IMR-90 (cell line): ENCODE data around the gene OR13C2. TPM values are rescaled to one million over a fixed set of nuclear protein-coding genes. Genes with fewer than 3 reads are reported as not detected.

Experiments
- ATAC-seq: fragments of 200-7000 bp; cut with Tn5 transposase; 2 replicates; pipeline ENCODE4 v1.9.1; 2020; ENCODE audit warnings: low read depth, mild to moderate bottlenecking, moderate library complexity
- BruUV-seq: library from RNA; stranded (reverse); fragments of 400-500 nt; replicated peaks from 2 replicates; lab custom pipeline; 2021; lab: Mats Ljungman, UMichigan
- CTCF ChIA-PET: fragments of 300-600 bp; formaldehyde crosslinking; extraction: SDS; loops from one replicate; lab custom pipeline; 2021; ENCODE audit warnings: antibody characterized with exemption; lab: Yijun Ruan, JAX
- POLR2A ChIA-PET: fragments of 300-600 bp; sonication (Branson Sonifier 250); formaldehyde crosslinking; loops from one replicate; lab custom pipeline; 2022; ENCODE audit warnings: antibody characterized with exemption; ENCODE audit not compliant: unreplicated experiment; lab: Charles Lee
- DNase-seq: peaks from one replicate; pipeline ENCODE4 v3.0.0; 2013
- H2AFZ ChIP-seq: replicated peaks from 2 replicates; pipeline ENCODE3; 2013; ENCODE audit warnings: low read length, mild to moderate bottlenecking; ENCODE audit not compliant: poor library complexity
- H2AK5ac ChIP-seq: 2 replicates; pipeline ENCODE4 v1.6.1; 2013; ENCODE audit warnings: low read depth, low read length, inconsistent platforms
- H2AK9ac ChIP-seq: replicated peaks from 2 replicates; pipeline ENCODE3; 2013; ENCODE audit warnings: mild to moderate bottlenecking, low read depth, low read length, moderate library complexity; ENCODE audit not compliant: poor library complexity
- H2BK120ac ChIP-seq: 2 replicates; pipeline ENCODE4 v1.6.1; 2013; ENCODE audit warnings: low read depth, low read length, inconsistent platforms
- H2BK15ac ChIP-seq: 3 replicates; pipeline ENCODE4 v1.6.1; 2013; ENCODE audit warnings: low read depth, low read length, inconsistent platforms
- H2BK20ac ChIP-seq: 2 replicates; pipeline ENCODE4 v1.6.1; 2013; ENCODE audit warnings: low read depth, mild to moderate bottlenecking, inconsistent platforms, low read length, moderate library complexity
- H2BK5ac ChIP-seq: 2 replicates; pipeline ENCODE4 v1.6.1; 2013; ENCODE audit warnings: mild to moderate bottlenecking, low read depth, low read length, inconsistent platforms; ENCODE audit not compliant: poor library complexity, severe bottlenecking
- H3K14ac ChIP-seq: replicated peaks from 2 replicates; pipeline ENCODE4 v1.6.1; 2013; ENCODE audit warnings: low read depth, low read length, inconsistent platforms
- H3K18ac ChIP-seq: 2 replicates; pipeline ENCODE4 v1.6.1; 2013; ENCODE audit warnings: low read depth, low read length, control low read depth
- H3K23ac ChIP-seq: 2 replicates; pipeline ENCODE4 v1.6.1; 2013; ENCODE audit warnings: low read depth, low read length, inconsistent platforms
- H3K27ac ChIP-seq: 2 replicates; pipeline ENCODE4 v1.5.1; 2013; ENCODE audit warnings: mild to moderate bottlenecking, control low read depth, low read length; ENCODE audit not compliant: insufficient read depth
- H3K27me3 ChIP-seq: 2 replicates; pipeline ENCODE4 v1.6.1; 2013; ENCODE audit warnings: low read length; ENCODE audit not compliant: control insufficient read depth, insufficient read depth
- H3K36me3 ChIP-seq: 2 replicates; pipeline ENCODE4 v1.6.1; 2013; ENCODE audit warnings: low read length, mixed read lengths; ENCODE audit not compliant: control insufficient read depth, insufficient read depth
- H3K4ac ChIP-seq: 2 replicates; pipeline ENCODE4 v1.6.1; 2013; ENCODE audit warnings: low read depth, low read length, inconsistent platforms
- H3K4me1 ChIP-seq: 2 replicates; pipeline ENCODE4 v1.6.1; 2013; ENCODE audit warnings: low read length, mixed read lengths; ENCODE audit not compliant: control insufficient read depth, insufficient read depth
- H3K4me2 ChIP-seq: 2 replicates; pipeline ENCODE4 v1.6.1; 2013; ENCODE audit warnings: low read depth, mild to moderate bottlenecking, control low read depth, low read length, moderate library complexity
- H3K4me3 ChIP-seq: 2 replicates; pipeline ENCODE4 v1.5.1; 2013; ENCODE audit warnings: low read depth, mild to moderate bottlenecking, control low read depth, low read length, moderate library complexity; ENCODE audit not compliant: insufficient read depth
- H3K56ac ChIP-seq: 2 replicates; pipeline ENCODE4 v1.6.1; 2013; ENCODE audit warnings: low read length, inconsistent platforms; ENCODE audit not compliant: insufficient read depth; ENCODE audit errors: extremely low read depth
- H3K79me1 ChIP-seq, 2 experiments: 2 replicates each; pipeline ENCODE4 v1.6.1; 2013; ENCODE audit warnings: low read length in 2 of 2, inconsistent platforms in 1 of 2, low read depth in 1 of 2
- H3K9ac ChIP-seq: 2 replicates; pipeline ENCODE4 v1.6.1; 2013; ENCODE audit warnings: low read depth, low read length, control low read depth
- H3K9me1 ChIP-seq: 2 replicates; pipeline ENCODE4 v1.6.1; 2013; ENCODE audit warnings: low read length, inconsistent platforms; ENCODE audit not compliant: insufficient read depth
- H3K9me3 ChIP-seq: 2 replicates; pipeline ENCODE4 v1.6.1; 2013; ENCODE audit warnings: low read length; ENCODE audit not compliant: control insufficient read depth, insufficient read depth
- H4K20me1 ChIP-seq: 2 replicates; pipeline ENCODE4 v1.6.1; 2013; ENCODE audit warnings: low read length, inconsistent platforms; ENCODE audit not compliant: insufficient read depth
- H4K5ac ChIP-seq: 2 replicates; pipeline ENCODE4 v1.6.1; 2013; ENCODE audit warnings: mild to moderate bottlenecking, low read depth, low read length, control low read depth
- H4K8ac ChIP-seq, 2 experiments: 2 replicates each; pipeline ENCODE4 v1.6.1; 2013; ENCODE audit warnings: low read depth in 2 of 2, low read length in 2 of 2, control low read depth in 1 of 2, inconsistent platforms in 1 of 2
- H4K91ac ChIP-seq: 2 replicates; pipeline ENCODE4 v1.6.1; 2013; ENCODE audit warnings: low read depth, low read length, inconsistent platforms; ENCODE audit not compliant: insufficient read depth
- CEBPB ChIP-seq: IDR thresholded peaks from 2 replicates; pipeline ENCODE4 v1.6.1; 2012; ENCODE audit warnings: low read depth, low read length, improper control_type of control experiment
- MAZ ChIP-seq: IDR thresholded peaks from 2 replicates; pipeline ENCODE4 v1.6.1; 2012; ENCODE audit warnings: low read depth, mild to moderate bottlenecking, low read length, improper control_type of control experiment, moderate library complexity, borderline replicate concordance
- RAD21 ChIP-seq: IDR thresholded peaks from 2 replicates; pipeline ENCODE4 v1.6.1; 2012; ENCODE audit warnings: low read length, improper control_type of control experiment
- WGBS, 2 experiments: methylation state at CpG; one replicate each; pipeline versions ENCODE4 v1.1.5 to v1.1.7; 2013; ENCODE audit warnings: missing lambda C conversion rate in 2 of 2; ENCODE audit not compliant: insufficient read length in 1 of 2; ENCODE audit errors: extremely low coverage in 2 of 2; 5-methylcytosine and 5-hydroxymethylcytosine counted together
- dilution Hi-C: fragments of 300-500 bp; cut with HindIII; formaldehyde crosslinking; loops from one replicate; pipeline ENCODE4 v1.14.3; 2018; ENCODE audit warnings: low sequenced_read_pairs; ENCODE audit not compliant: unreplicated experiment
- in situ Hi-C: fragments of 300-500 bp; cut with MboI; formaldehyde crosslinking; loops from 3 replicates; pipeline ENCODE4 v1.14.3; 2019; ENCODE audit warnings: low sequenced_read_pairs, inconsistent platforms, mixed read lengths
- intact Hi-C: fragments of 100-400 bp; cut with micrococcal nuclease; formaldehyde crosslinking; loops from 2 replicates; pipeline ENCODE4 v1.10.0; 2022
- polyA plus RNA-seq, 3 experiments: library from polyadenylated mRNA; depleted of rRNA; stranded (reverse); fragments of >200 nt; gene quantifications; 2 replicates each; pipeline ENCODE4 v1.2.3, GENCODE V29; 2012; ENCODE audit warnings: low replicate concordance in 1 of 3
- total RNA-seq: library from RNA; depleted of rRNA; stranded (reverse); fragments of >200 nt; gene quantifications from 2 replicates; pipeline ENCODE4 v1.2.3, GENCODE V29; 2012
- TF ChIP-seq, protein P1 (sequence below): fragments of 150-350 bp; IDR thresholded peaks from 2 replicates; pipeline ENCODE4 v1.6.1; 2016; ENCODE audit warnings: low read depth, mild to moderate bottlenecking, low read length, moderate library complexity, borderline replicate concordance

The OR13C2 gene
- total and polyA plus RNA-seq, 2 of the 4 experiments (the other 2 are of a cell fraction): not detected

DNA sequence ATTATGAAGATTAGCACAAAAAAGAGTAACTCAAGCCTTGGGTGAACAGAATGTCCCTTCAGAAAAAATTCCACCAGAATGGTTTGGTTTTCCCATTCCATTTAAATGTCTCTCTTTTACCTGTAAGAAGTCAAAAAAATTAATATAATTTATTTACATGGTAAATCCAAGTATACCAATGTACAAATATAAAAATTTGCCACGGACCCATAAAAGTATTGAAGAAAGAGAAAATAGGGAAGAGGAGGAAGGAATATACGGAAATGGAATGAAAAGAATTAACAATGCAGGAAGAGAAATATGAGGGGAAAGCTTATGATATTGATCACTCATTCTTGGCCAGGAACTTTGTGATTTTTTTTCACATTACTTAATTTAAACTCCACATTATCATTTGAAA is 12.7 kb upstream of the OR13C2 start, which contains the start of gene OR13C9:
TSS of gene OR13C9 (minus strand) at position 101 of the 400 bp plus-strand sequence. CDS start at position 101, 0 bp downstream.
- H2BK15ac ChIP-seq: no peak within 1 kb of the TSS
- H3K27ac ChIP-seq: no peak within 1 kb of the TSS
- no peak within 1 kb of the TSS for H2BK20ac ChIP-seq
- no peaks in the 10 kb centered on the region for H3K9me1 ChIP-seq
- ATAC-seq (no peak), DNase-seq (no peak)
- no peak within 1 kb of the TSS for H3K4me3 ChIP-seq
- H3K56ac ChIP-seq: no peak within 1 kb of the TSS
- H2AK5ac ChIP-seq: no peak within 1 kb of the TSS
- no peaks in the 10 kb centered on the region for H4K20me1 ChIP-seq
- H3K4me2 ChIP-seq: no peak within 1 kb of the TSS
- H3K9me3 ChIP-seq: no peaks in the 10 kb centered on the region
- H3K4me1 ChIP-seq: no peaks in the 10 kb centered on the region
- no peak within 1 kb of the TSS for H2AK9ac ChIP-seq
- no peak within 1 kb of the TSS for H2BK5ac ChIP-seq
- CTCF ChIA-PET: no interaction called here
- no peak within 1 kb of the TSS for H3K14ac ChIP-seq
- TF ChIP-seq RAD21 (no peak), MAZ (no peak), CEBPB (no peak)
- TF ChIP-seq, protein P1, sequence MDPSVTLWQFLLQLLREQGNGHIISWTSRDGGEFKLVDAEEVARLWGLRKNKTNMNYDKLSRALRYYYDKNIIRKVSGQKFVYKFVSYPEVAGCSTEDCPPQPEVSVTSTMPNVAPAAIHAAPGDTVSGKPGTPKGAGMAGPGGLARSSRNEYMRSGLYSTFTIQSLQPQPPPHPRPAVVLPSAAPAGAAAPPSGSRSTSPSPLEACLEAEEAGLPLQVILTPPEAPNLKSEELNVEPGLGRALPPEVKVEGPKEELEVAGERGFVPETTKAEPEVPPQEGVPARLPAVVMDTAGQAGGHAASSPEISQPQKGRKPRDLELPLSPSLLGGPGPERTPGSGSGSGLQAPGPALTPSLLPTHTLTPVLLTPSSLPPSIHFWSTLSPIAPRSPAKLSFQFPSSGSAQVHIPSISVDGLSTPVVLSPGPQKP: no peak
- no peak within 1 kb of the TSS for H3K9ac ChIP-seq
- no peak within 1 kb of the TSS for H3K23ac ChIP-seq
- no peak within 1 kb of the TSS for H4K8ac ChIP-seq
- H3K18ac ChIP-seq: no peak within 1 kb of the TSS
- in situ Hi-C loops: no loop called here
- POLR2A ChIA-PET: no interaction called here
- H2AFZ ChIP-seq: no peak within 1 kb of the TSS
- no peaks in the 10 kb centered on the region for H3K79me1 ChIP-seq
- dilution Hi-C loops: no loop called here
- H4K91ac ChIP-seq: no peak within 1 kb of the TSS
- WGBS, 2 experiments: 100% methylated on average over 1 of the region's 2 CpGs; no CpG with 5 or more reads in 1 of the 2 experiments
- intact Hi-C loops: no loop called here
- H4K5ac ChIP-seq: no peak within 1 kb of the TSS
- no TSS peak for BruUV-seq
- no peak within 1 kb of the TSS for H3K4ac ChIP-seq
- H3K27me3 ChIP-seq: no peaks in the 10 kb centered on the region
- H2BK120ac ChIP-seq: no peak within 1 kb of the TSS
- no peaks in the 10 kb centered on the region for H3K36me3 ChIP-seq
